Parathyroid adenoma (tissue), 2 donors: Measurements from ENCODE around the gene OR52A1.

Experiments used
- H2AFZ ChIP-seq: fragments of 300-600 bp; sonication (generic); one replicate; pipeline ENCODE4 v1.7.0; 2017; ENCODE audit warnings: antibody characterized with exemption, mild to moderate bottlenecking
- H3K27ac ChIP-seq: fragments of 300-600 bp; sonication (generic); one replicate; pipeline ENCODE4 v1.7.0; 2017
- H3K27me3 ChIP-seq: fragments of 300-600 bp; sonication (generic); one replicate; pipeline ENCODE4 v1.7.0; 2017; ENCODE audit warnings: low read length; ENCODE audit not compliant: control insufficient read depth, insufficient read depth
- H3K36me3 ChIP-seq: fragments of 300-600 bp; sonication (generic); one replicate; pipeline ENCODE4 v1.7.0; 2017; ENCODE audit warnings: low read length; ENCODE audit not compliant: control insufficient read depth, insufficient read depth
- H3K4me1 ChIP-seq: fragments of 300-600 bp; sonication (generic); one replicate; pipeline ENCODE4 v1.7.0; 2017; ENCODE audit warnings: control low read depth
- H3K4me2 ChIP-seq: fragments of 300-600 bp; sonication (generic); one replicate; pipeline ENCODE4 v1.7.0; 2017; ENCODE audit warnings: low read length
- H3K4me3 ChIP-seq: fragments of 300-600 bp; sonication (generic); one replicate; pipeline ENCODE4 v1.7.0; 2017; ENCODE audit warnings: low read depth, low read length
- H3K79me2 ChIP-seq: fragments of 300-600 bp; sonication (generic); one replicate; pipeline ENCODE4 v1.7.0; 2017; ENCODE audit warnings: control low read depth
- H3K9ac ChIP-seq: fragments of 300-600 bp; sonication (generic); one replicate; pipeline ENCODE4 v1.7.0; 2017; ENCODE audit warnings: mild to moderate bottlenecking
- H3K9me3 ChIP-seq: fragments of 300-600 bp; sonication (generic); one replicate; pipeline ENCODE4 v1.7.0; 2017; ENCODE audit warnings: low read length; ENCODE audit not compliant: control insufficient read depth
- TF ChIP-seq, protein P1 (sequence below): fragments of 300-600 bp; sonication (generic); IDR thresholded peaks from one replicate; pipeline ENCODE4 v1.7.0; 2017; ENCODE audit warnings: antibody characterized with exemption, mild to moderate bottlenecking
- donor health status: primary hyperparathyroidism.

OR52A1 gene

DNA sequence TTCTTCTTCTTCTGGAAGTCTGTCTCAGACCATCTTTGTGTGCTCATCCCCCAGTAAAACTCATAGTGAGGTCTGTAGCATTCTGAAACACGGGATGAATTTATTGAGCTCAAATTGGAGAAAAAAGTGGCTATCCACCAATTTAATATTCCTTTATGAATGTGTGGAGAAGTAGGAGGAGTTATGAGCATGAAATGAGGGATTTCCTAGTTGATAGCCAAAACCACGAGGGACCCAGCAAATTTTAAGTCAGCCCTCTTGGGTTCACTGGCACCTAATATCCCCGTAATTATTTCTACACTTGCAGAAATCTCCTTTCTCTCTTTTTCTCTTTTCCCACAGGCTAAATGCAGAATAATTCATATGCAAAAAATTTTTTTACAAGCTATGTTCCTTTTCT is at the start of gene OR52A1:
Gene OR52A1, minus strand, starts transcription at position 101 of the 400 bp plus-strand sequence. CDS start 2,388 bp downstream, outside the sequence.
- Histone ChIP-seq H3K4me2 (no peak within 1 kb of the TSS), H3K9ac (no peak within 1 kb of the TSS), H3K27me3 (no peaks in the 10 kb centered on the region), H3K4me3 (no peak within 1 kb of the TSS), H2AFZ (no peak within 1 kb of the TSS), H3K36me3 (no peaks in the 10 kb centered on the region), H3K4me1 (no peaks in the 10 kb centered on the region), H3K79me2 (no peaks in the 10 kb centered on the region), H3K27ac (no peak within 1 kb of the TSS), H3K9me3 (no peaks in the 10 kb centered on the region)
- TF ChIP-seq, protein P1, sequence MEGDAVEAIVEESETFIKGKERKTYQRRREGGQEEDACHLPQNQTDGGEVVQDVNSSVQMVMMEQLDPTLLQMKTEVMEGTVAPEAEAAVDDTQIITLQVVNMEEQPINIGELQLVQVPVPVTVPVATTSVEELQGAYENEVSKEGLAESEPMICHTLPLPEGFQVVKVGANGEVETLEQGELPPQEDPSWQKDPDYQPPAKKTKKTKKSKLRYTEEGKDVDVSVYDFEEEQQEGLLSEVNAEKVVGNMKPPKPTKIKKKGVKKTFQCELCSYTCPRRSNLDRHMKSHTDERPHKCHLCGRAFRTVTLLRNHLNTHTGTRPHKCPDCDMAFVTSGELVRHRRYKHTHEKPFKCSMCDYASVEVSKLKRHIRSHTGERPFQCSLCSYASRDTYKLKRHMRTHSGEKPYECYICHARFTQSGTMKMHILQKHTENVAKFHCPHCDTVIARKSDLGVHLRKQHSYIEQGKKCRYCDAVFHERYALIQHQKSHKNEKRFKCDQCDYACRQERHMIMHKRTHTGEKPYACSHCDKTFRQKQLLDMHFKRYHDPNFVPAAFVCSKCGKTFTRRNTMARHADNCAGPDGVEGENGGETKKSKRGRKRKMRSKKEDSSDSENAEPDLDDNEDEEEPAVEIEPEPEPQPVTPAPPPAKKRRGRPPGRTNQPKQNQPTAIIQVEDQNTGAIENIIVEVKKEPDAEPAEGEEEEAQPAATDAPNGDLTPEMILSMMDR, result no peak

DNA sequence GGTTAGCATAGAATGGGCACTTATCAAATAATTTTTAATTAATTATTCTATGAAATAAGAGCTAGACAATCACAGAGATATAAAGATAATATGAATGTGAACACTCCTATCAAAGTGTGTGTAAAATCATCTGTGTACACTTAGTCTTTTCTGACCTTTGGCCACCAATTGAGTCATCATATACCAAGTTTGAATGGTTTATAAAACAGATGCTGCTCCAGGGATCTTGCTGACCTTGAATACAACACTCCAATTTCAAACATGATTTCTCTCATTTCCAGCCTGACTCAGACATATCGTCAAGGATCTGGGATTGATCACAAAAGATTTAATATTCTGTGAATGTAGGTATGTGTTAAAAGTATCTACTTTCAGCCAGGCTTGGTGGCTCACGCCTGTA is 48.8 kb upstream of the OR52A1 start:
- H3K79me2 ChIP-seq, result no peaks in the 10 kb centered on the region

DNA sequence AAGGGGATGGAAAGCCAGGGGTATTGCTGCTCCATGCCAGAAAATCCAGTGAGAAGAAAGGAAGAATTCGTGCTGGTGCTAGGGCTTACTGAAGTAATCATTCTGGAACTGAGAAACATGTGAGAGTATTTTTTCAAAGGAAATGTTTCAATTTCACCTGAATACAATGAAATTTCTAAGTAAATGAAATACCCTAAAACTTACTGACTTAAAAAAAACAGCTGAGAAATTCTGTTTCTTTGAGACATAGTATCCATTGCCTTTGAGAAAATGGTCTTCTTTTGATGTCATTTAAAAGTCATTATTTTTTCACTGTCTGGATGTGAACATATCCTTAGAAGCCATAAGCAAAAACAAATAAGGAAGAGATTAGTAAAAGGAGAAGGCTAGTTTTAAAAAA is 46.0 kb upstream of the OR52A1 start, which contains the start of gene OR51V1:
Gene OR51V1, minus strand, starts transcription at position 101 of the 400 bp plus-strand sequence. Its CDS starts 0 bp downstream, at position 101.
- no peak within 1 kb of the TSS for H2AFZ ChIP-seq
- TF ChIP-seq, protein P1, result no peak
- H3K79me2 ChIP-seq, result no peaks in the 10 kb centered on the region
- H3K9me3 ChIP-seq, result no peaks in the 10 kb centered on the region
- no peaks in the 10 kb centered on the region for H3K4me1 ChIP-seq
- no peaks in the 10 kb centered on the region for H3K36me3 ChIP-seq
- H3K27ac ChIP-seq, result no peak within 1 kb of the TSS
- no peak within 1 kb of the TSS for H3K9ac ChIP-seq
- H3K4me2 ChIP-seq, result no peak within 1 kb of the TSS
- H3K27me3 ChIP-seq, result no peaks in the 10 kb centered on the region
- no peak within 1 kb of the TSS for H3K4me3 ChIP-seq

More for the DNA sequence above, 48.8 kb upstream of the OR52A1 start:
- no peak overlapping the region for H3K9ac ChIP-seq
- no peaks in the 10 kb centered on the region for H3K9me3 ChIP-seq
- TF ChIP-seq, protein P1, result no peak
- no peak overlapping the region for H3K4me3 ChIP-seq
- H3K27me3 ChIP-seq, result no peaks in the 10 kb centered on the region
- H3K36me3 ChIP-seq, result no peaks in the 10 kb centered on the region
- no peak overlapping the region for H3K4me2 ChIP-seq
- no peak overlapping the region for H3K27ac ChIP-seq
- no peaks in the 10 kb centered on the region for H3K4me1 ChIP-seq
- no peak overlapping the region for H2AFZ ChIP-seq

DNA sequence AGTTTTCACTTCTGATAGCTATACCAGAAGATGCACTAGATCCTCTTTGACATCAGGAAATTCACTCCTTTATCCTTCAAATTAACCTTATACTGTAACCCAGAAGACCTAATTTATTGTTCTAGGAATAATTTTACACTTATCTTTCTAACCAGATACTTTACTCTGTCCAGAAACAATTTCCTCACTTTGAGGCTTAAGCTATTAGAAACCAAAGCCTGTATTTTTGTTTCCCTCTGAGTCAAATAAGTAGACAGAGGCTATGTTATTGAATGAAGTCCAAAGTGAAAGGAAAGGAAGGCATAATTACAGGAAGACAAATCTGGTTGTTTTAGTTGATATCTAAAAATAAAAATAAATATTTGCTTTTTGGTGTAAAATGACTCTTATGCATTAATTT is 43.7 kb upstream of the OR52A1 start:
- no peak overlapping the region for H2AFZ ChIP-seq
- H3K9me3 ChIP-seq, result no peaks in the 10 kb centered on the region
- TF ChIP-seq, protein P1, result no peak
- no peaks in the 10 kb centered on the region for H3K36me3 ChIP-seq
- H3K4me1 ChIP-seq, result no peaks in the 10 kb centered on the region
- no peaks in the 10 kb centered on the region for H3K27me3 ChIP-seq
- H3K4me3 ChIP-seq, result no peak overlapping the region
- H3K9ac ChIP-seq, result no peak overlapping the region
- H3K79me2 ChIP-seq, result no peaks in the 10 kb centered on the region
- no peak overlapping the region for H3K4me2 ChIP-seq
- no peak overlapping the region for H3K27ac ChIP-seq

DNA sequence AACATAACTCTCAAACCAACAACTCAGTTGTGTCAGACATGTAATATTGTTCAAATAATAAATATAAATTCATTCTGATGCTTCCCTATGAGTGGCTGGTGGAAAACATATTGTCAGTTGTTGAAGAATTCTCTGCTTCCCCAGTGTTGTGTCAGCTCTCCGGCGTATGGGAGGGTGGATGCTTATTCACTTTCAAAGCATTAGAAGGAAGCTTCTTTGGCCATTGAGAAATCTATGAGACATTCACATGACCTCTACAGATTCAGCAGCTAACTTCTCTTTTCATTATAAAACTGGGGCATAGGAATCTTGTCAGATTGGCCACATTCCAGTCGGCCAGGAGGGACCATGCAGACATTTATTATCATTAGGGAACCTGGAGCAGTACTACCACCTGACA is 43.0 kb upstream of the OR52A1 start:
- TF ChIP-seq, protein P1, result no peak
- Histone ChIP-seq H3K27me3 (no peaks in the 10 kb centered on the region), H3K36me3 (no peaks in the 10 kb centered on the region), H3K9me3 (no peaks in the 10 kb centered on the region), H3K79me2 (no peaks in the 10 kb centered on the region), H3K4me3 (no peak overlapping the region), H3K4me1 (no peaks in the 10 kb centered on the region), H2AFZ (no peak overlapping the region), H3K4me2 (no peak overlapping the region), H3K27ac (no peak overlapping the region), H3K9ac (no peak overlapping the region)
